GM21529 (cell line): ENCODE measurements around the gene CTNNA2.

ENCODE experiments used
- ATAC-seq: cut with Tn5 transposase; IDR thresholded peaks from one replicate; pipeline ENCODE4 v1.9.1; 2021; ENCODE audit not compliant: unreplicated experiment

CTNNA2 gene

GRCh38 chr2:79849241-79849640 lies 336.4 kb downstream of the CTNNA2 start:
- ATAC-seq, result no peak

- ATAC-seq, result no peak
These were observed 337.1 kb downstream of the CTNNA2 start for GRCh38 chr2:79849949-79850348.

GRCh38 chr2:79850912-79851311 lies 338.1 kb downstream of the CTNNA2 start:
- no peak for ATAC-seq

GRCh38 chr2:79855264-79856006 lies 342.6 kb downstream of the CTNNA2 start:
- no peak for ATAC-seq

GRCh38 chr2:79857888-79858287 lies 345.0 kb downstream of the CTNNA2 start:
- no peak for ATAC-seq

- ATAC-seq, result no peak
These were observed 347.6 kb downstream of the CTNNA2 start for GRCh38 chr2:79860228-79861058.

GRCh38 chr2:79861059-79861374 lies 348.2 kb downstream of the CTNNA2 start:
- ATAC-seq, result no peak

GRCh38 chr2:79862756-79863155 lies 349.9 kb downstream of the CTNNA2 start:
- no peak for ATAC-seq

- no peak for ATAC-seq
These were observed 359.8 kb downstream of the CTNNA2 start for GRCh38 chr2:79872656-79873055.

GRCh38 chr2:79874015-79874414 lies 361.2 kb downstream of the CTNNA2 start:
- no peak for ATAC-seq

- ATAC-seq, result no peak
These were observed 363.6 kb downstream of the CTNNA2 start for GRCh38 chr2:79876430-79876829.

GRCh38 chr2:79882548-79882947 lies 369.7 kb downstream of the CTNNA2 start:
- ATAC-seq, result no peak

GRCh38 chr2:79887747-79888374 lies 375.0 kb downstream of the CTNNA2 start:
- ATAC-seq, result peak; percentile 72

GRCh38 chr2:79892123-79892522 lies 379.3 kb downstream of the CTNNA2 start:
- no peak for ATAC-seq

GRCh38 chr2:79899196-79899595 lies 386.3 kb downstream of the CTNNA2 start:
- no peak for ATAC-seq

GRCh38 chr2:79901161-79901560 lies 388.3 kb downstream of the CTNNA2 start:
- ATAC-seq, result no peak

GRCh38 chr2:79903222-79904000 lies 390.6 kb downstream of the CTNNA2 start:
- ATAC-seq, result no peak

GRCh38 chr2:79906139-79906890 lies 393.5 kb downstream of the CTNNA2 start:
- no peak for ATAC-seq

- ATAC-seq, result no peak
These were observed 396.7 kb downstream of the CTNNA2 start for GRCh38 chr2:79909521-79909920.

- no peak for ATAC-seq
These were observed 397.8 kb downstream of the CTNNA2 start for GRCh38 chr2:79910643-79911042.
